ENCODE data around the gene DPP7. TPM values are rescaled to one million over a fixed set of nuclear protein-coding genes. Genes with fewer than 3 reads are reported as not detected.
"Not testable (repeated sequence)": the region's sequence is repeated elsewhere in the genome, so short reads cannot be mapped to it uniquely, and the experiment has no call there.

DPP7 gene
- total RNA-seq, 1 experiment from 2014 or later: 13.4 TPM

DNA sequence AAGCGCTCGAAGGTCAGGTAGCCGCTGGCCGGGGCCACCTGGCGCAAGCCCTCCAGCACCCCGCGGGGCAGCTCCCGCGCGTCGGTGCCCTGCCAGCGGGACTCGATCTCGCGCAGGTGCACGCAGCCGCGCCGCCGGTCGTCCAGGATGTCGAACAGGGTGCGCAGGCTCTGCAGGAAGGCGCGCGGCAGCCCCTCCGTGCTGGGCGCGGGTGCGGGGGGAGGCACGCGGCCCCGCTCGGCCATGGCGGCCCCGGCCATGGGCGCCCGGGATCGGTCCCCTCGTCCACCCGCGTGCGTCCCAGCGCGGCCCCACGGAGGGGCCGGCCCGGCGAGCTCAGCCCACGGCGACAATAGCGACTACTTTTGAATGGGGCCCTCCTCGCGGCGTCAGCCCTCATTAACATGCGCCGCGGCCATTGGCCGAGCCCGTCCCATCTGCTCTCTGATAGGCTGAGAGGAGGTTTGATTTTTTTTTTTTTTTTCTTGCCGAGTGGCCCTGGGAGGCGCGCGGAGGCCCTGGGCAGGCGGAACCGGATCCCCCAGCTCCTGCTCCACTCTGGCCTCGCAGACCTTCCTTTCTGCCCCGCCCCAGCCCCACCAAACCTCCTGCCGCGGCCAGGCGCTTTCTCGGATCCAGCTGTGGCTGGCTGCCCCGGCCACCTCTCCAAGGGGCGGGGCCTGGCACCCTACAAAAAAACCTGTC is 44.2 kb downstream of the DPP7 start, which contains the start of gene SAPCD2:
Gene SAPCD2, minus strand, starts transcription at position 357 of the 705 bp plus-strand sequence. Its CDS starts 97 bp downstream, at position 260.
- H3K27ac ChIP-seq: peak within 1 kb of the TSS; percentile 45
- peaks cover 11% of the 10 kb centered on the region for H3K4me1 ChIP-seq
- no peaks in the 10 kb centered on the region for H3K9me3 ChIP-seq (replicated peaks)
- H3K27me3 ChIP-seq: no peaks in the 10 kb centered on the region
- H3K36me3 ChIP-seq: 0 out of 2 replicates have a peak, but pooled peaks cover 4% of the 10 kb centered on the region
- H3K4me3 ChIP-seq: peak within 1 kb of the TSS; percentile 68
- peak; percentile 95 to 97 for DNase-seq

DNA sequence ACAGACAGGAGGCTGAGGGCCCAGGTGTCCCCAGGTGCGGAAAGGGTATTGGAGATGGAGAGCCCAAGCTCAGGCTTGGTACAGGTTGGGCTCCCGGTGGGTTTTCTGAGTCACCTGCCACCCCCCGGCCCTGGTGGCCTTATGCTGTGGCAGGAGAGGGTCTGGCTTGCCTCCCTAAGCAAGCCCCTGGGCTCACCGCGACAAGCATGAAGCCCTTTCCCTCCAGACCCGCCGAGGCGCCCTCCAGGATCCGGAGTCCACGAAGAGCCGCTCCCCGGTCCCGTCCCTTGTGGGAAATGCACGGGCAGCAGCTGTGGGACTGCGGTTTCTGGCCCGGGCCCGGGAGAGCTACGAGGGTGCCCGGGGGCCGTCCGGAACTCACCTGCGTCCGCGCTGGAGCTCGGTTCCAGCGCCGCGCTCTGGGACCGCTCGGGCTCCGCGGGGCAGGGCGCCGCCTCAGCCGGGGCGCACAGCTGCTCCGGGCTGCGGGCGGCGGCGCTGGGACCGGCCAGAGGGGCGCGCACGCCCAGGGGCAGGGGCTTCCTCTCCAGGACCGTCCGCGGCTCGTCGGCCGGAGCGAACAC is 44.9 kb downstream of the DPP7 start:
- DNase-seq: no peak
- H3K9me3 ChIP-seq (replicated peaks): no peaks in the 10 kb centered on the region
- H3K4me1 ChIP-seq: peaks cover 11% of the 10 kb centered on the region
- peak overlapping the region; percentile 68 for H3K4me3 ChIP-seq
- no peaks in the 10 kb centered on the region for H3K27me3 ChIP-seq
- 0 out of 2 replicates have a peak, but pooled peaks cover 7% of the 10 kb centered on the region for H3K36me3 ChIP-seq
- H3K27ac ChIP-seq: no peak overlapping the region

DNA sequence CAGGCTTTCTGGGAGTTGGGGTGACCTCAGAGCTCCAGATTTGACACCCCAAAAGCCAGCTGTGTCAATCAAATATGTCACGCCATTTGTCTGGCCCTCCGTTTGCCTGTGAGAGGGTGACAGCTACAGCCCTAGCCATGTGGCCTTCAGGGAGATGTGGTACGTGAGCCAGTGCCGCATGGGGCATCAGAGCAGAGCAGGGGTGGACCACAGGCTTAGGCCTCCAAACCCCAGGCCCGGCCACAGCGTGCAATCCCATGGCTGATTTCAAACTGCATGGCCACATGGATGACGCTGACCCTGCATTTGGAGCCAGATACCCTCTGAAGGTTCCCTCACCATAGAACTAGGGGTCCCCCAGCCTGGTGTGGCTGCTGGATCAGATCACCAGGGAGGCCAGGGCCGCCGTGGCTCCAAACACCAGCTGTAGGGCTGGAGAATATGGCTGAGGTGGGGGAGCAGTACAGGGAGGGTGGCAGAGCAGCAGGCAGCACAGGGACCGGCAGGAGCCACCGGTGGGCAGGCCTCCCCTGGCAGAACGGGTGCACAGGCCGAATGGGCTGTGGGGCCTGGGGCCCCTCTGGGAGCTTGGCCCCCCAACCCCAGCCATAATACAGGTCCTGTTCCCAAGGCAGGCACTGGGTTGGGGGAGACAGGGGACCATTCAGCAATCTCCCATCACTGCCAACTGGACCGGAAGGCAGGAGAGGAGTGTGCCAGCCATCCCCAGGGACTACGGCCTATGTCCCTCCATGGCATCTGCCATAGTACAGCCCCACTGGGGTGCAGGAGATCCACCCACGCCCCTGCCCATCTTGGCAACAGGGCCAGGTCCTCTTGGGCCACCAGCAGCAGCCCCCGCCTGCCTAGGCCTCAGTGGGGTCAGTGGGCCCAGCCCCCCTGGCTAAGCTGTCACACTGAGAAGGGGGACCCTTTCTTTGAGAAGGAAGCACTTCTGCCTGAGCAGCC is 45.7 kb downstream of the DPP7 start:
- H3K27ac ChIP-seq: no peak overlapping the region
- peak overlapping the region; percentile 68 for H3K4me3 ChIP-seq
- H3K4me1 ChIP-seq: peaks cover 15% of the 10 kb centered on the region
- DNase-seq: no peak
- no peaks in the 10 kb centered on the region for H3K27me3 ChIP-seq
- no peaks in the 10 kb centered on the region for H3K9me3 ChIP-seq (replicated peaks)
- H3K36me3 ChIP-seq: 0 out of 2 replicates have a peak, but pooled peaks cover 9% of the 10 kb centered on the region

DNA sequence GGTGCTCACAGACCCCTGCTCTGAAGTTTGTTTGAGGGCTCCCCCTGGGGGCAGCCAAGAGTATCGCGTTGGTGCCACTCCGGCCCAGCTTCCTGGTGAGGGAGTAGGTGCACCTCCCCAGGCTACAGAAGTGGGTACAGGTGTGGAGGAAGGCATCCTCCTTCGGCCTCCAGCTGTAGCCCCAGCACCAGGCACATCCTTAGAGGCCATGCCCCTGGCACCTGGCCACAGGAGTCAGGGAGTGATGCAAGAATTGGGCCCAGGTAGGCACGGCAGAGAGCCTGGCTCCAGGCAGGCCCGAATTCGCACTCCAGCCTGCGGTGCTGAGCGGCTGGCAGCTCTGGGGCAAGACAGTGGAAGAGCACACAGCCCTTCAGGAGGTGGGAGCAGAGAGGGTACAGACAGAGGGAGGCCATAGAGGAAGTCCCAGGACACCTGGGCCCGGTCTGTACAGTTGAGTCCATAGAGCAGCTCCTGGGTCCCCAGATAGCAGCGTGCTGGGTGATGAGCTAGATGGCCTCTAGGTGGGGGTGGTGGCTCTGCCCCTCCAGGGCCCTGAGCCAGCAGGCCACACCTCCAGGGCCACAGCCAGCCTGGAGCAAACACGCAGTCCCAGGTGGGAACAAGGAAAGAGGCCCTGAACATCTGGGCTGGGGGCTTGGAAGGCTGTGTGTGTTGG is 46.5 kb downstream of the DPP7 start:
- H3K4me3 ChIP-seq: no peak overlapping the region
- H3K27me3 ChIP-seq: no peaks in the 10 kb centered on the region
- peaks cover 20% of the 10 kb centered on the region for H3K4me1 ChIP-seq
- H3K9me3 ChIP-seq (replicated peaks): no peaks in the 10 kb centered on the region
- peak; percentile 85 to 90 for DNase-seq
- 0 out of 2 replicates have a peak, but pooled peaks cover 9% of the 10 kb centered on the region for H3K36me3 ChIP-seq
- no peak overlapping the region for H3K27ac ChIP-seq

DNA sequence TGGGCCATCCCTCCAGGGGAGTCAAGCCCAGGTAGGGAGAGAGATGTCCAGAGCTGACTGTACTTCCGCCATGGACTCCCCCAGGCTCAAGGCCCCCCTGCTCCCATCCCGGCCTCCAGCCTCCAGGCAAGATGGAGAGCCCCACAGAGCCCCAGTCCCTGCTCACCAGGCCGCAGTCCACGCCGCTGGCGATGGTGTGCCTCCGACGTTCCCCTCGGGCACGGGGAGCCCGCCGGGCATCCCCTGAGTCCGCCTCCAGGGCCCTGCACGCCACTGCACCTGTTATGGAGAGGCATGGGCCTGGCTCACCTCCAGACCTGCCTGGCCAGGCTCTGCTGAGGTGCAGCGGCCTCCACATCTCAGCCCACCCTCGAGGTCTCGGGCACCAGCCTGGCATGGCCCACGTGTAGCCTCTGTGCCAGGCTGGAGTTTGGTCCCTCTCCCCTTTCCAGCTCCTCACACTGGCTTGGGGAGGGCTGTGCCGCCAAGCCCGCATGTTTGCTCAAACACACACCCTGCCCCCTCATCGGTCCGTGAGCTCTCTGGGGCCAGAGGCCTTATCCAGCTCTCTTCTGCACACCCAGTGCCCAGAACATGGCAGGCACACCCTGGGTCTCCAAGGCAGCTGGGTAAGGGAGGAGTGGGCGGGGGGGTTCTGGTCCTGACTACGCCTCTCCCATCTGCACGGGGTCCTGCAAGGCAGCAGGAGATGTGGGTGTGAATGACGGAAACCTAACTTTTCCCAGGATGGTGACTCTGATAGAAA is 48.3 kb downstream of the DPP7 start:
- H3K27me3 ChIP-seq: no peaks in the 10 kb centered on the region
- H3K4me1 ChIP-seq: peaks cover 21% of the 10 kb centered on the region
- DNase-seq: no peak
- no peak overlapping the region for H3K27ac ChIP-seq
- H3K36me3 ChIP-seq: 0 out of 2 replicates have a peak, but pooled peaks cover 9% of the 10 kb centered on the region
- no peaks in the 10 kb centered on the region for H3K9me3 ChIP-seq (replicated peaks)
- H3K4me3 ChIP-seq: no peak overlapping the region

DNA sequence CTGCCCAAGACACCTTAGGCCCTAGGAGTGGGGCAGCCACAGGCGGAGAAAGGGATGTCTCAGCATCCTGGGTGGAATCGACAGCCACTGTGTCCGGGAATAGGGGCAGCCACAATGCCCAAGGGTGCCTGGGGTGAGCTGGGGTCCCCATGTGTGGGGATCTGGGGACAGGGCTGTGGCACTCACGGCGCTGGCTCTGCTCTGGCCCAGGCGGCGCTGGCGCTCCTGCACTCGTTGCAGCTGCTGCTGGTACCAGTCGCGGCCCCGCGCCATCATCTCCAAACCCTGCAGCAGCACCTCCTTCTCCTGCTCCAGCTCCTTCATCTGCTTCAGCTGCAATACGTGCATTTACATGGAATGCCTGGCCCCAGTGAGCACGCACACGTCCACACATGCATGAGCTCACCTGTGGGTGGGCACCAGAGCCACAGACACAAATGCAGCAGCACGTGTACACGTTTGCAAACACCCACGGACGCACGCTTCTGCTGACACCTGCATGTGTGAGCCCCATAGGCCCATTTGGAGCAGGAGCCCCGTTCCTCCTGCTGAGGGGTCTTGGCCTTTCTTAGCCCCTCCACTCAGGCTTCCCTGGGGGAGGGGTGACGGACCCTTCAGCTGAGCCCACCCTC is 49.1 kb downstream of the DPP7 start:
- no peaks in the 10 kb centered on the region for H3K9me3 ChIP-seq (replicated peaks)
- no peak overlapping the region for H3K4me3 ChIP-seq
- H3K4me1 ChIP-seq: peaks cover 19% of the 10 kb centered on the region
- no peak for DNase-seq
- H3K36me3 ChIP-seq: 0 out of 2 replicates have a peak, but pooled peaks cover 9% of the 10 kb centered on the region
- no peaks in the 10 kb centered on the region for H3K27me3 ChIP-seq
- no peak overlapping the region for H3K27ac ChIP-seq

DNA sequence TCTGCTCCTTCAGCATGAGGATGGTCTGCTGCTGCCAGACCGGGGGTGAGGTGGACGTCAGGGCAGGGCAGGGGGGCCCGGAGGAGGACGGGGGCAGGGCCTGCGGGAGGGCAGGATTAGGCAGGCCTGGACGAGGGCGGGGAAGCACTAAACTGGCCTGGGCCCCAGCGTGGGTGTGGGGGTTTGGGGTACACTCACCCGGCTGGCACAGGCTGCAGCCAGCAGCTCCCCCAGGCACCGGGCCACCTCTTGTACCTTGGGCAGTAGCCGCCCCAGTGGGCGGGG is 49.7 kb downstream of the DPP7 start:
- Histone ChIP-seq H3K36me3 (0 out of 2 replicates have a peak, but pooled peaks cover 9% of the 10 kb centered on the region), H3K27me3 (no peaks in the 10 kb centered on the region), H3K27ac (no peak overlapping the region), H3K4me1 (peaks cover 20% of the 10 kb centered on the region), H3K4me3 (no peak overlapping the region), H3K9me3 (replicated peaks) (no peaks in the 10 kb centered on the region)
- no peak for DNase-seq

DNA sequence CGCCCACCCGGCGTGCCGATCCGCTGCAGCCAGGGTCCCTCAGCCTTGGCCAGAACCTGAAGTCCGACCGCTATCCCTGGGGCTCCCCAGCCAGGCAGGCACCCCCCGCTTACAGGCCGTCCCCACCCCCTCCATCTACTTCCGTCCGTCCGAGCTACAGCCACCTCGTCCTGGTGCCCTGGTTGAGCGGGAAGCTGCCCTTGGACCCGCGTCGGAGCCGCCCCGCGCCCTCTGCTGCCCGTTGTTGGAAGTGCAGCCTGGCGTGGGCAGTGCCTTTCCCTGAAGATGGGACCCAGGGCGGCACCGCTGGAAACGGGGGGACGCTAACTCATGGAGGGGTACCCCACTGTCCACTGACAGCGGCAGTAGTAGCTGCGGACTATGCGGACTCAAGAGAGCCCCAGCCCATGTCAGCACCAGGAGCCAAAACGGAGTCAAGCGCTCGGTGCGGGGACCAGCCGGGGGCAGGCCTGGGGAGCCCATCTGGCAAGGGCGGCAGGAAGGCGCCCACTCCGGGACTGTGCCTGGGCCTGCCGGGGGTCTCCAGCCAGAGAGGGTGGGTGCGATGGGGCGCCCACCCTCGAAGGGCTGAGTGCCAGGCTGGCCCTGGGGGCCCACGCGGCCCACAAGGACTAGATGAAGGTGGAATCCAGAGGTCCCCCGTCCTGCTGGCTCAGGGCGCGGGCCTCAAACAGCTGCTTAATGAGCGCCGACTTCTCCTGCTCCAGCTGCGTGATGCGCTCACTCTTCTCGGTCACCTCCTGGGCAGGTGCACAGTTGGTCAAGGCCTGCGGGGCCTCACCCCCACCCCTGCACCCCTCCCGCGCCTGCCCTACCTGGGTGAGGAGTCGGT is 50.3 kb downstream of the DPP7 start:
- Histone ChIP-seq H3K27ac (peak overlapping the region; percentile 13; the same call in 1 of the 2 replicates), H3K27me3 (no peaks in the 10 kb centered on the region), H3K4me3 (no peak overlapping the region), H3K9me3 (replicated peaks) (no peaks in the 10 kb centered on the region), H3K36me3 (0 out of 2 replicates have a peak, but pooled peaks cover 9% of the 10 kb centered on the region), H3K4me1 (peaks cover 23% of the 10 kb centered on the region)
- DNase-seq: peak; percentile 71 to 79

DNA sequence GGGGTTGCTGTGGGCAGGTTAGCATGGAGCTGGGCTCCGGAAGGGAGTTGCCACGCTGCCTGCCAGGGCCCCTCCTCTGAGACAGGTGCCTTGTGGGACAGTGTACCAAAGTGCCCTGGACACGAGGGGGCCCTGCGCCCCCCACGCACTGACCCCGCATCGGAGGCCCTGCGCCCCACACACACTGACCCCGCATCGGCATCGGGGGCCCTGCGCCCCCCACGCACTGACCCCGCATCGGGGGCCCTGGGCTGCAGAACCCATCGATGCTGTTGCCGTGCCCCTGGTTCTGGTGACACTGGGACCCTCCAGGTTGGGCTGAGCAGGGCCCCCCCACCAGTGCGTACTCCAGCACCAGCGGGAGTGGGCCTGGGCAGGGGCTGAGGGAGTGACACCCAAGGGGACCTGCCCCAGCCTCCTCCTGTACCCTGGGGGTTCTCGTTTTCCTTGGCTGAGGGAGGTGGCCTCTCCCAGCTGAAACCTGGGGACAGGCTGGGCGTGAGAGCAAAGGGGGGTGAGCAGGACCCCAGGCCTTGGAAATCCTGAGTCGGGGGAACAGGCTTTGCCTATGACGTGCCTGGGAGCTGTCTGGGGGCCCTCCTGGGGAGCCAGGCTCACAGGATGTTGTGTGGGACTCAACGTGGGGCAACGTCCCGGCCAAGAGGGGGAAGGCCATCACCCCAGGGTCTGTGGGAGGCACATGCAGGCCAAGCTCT is 51.1 kb downstream of the DPP7 start:
- Histone ChIP-seq H3K9me3 (replicated peaks) (no peaks in the 10 kb centered on the region), H3K27me3 (no peaks in the 10 kb centered on the region), H3K4me3 (no peak overlapping the region), H3K27ac (peak overlapping the region; percentile 13; the same call in 1 of the 2 replicates), H3K4me1 (peaks cover 31% of the 10 kb centered on the region), H3K36me3 (0 out of 2 replicates have a peak, but pooled peaks cover 9% of the 10 kb centered on the region)
- no peak for DNase-seq

DNA sequence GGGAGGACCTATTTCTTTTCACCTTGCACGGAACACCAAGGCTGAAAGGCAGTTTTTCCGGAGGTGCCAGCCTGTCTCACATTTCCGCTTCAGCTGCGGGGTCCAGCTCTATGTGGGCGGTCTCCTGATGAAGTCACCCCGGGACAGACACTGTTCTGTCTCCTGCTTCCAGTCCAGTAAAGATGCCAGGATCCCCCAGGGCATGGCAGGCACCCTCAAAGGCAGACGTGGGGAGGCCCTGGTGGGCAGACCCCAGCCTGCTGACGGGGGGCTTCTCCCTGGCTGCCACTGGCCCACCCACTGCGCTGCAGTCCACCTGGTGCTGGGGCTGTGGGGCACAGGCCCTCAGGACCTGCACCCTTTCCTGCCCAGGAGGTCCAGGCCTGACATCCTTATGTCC is 51.7 kb downstream of the DPP7 start:
- H3K36me3 ChIP-seq; H3K4me3 ChIP-seq; H3K27me3 ChIP-seq; H3K9me3 ChIP-seq (replicated peaks): not testable (repeated sequence)
- DNase-seq: peak in 1 of 2 experiments; percentile 60
- Histone ChIP-seq H3K4me1 (peaks cover 37% of the 10 kb centered on the region), H3K27ac (peak overlapping the region; percentile 15; the same call in 1 of the 2 replicates)

DNA sequence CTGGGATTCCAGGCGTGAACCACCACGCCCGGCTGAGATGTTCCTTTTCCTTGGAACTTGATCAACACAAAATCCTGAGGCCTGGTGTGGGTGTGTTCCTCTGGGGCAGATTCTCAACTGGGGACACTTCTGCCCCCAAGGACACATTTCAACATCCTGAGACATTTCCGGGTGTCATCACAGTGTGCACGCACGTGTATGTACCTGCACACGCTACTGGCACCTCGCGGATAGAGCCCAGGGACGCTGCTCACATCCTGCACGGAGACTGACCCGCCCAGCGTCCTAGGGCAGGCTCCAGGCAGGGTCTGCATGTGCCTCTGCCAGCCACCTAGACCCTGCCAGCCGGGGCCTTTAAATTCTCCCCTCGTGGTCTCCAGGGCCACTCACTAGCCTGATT is 52.1 kb downstream of the DPP7 start:
- Histone ChIP-seq H3K4me3 (no peak overlapping the region), H3K36me3 (0 out of 2 replicates have a peak, but pooled peaks cover 9% of the 10 kb centered on the region), H3K9me3 (replicated peaks) (no peaks in the 10 kb centered on the region), H3K27ac (peak overlapping the region; percentile 15; the same call in 1 of the 2 replicates), H3K27me3 (no peaks in the 10 kb centered on the region), H3K4me1 (peaks cover 39% of the 10 kb centered on the region)
- DNase-seq: no peak
